WERI-Rb-1 (cell line): ENCODE data around the gene LTF.
"Not testable (repeated sequence)": the region's sequence is repeated elsewhere in the genome, so short reads cannot be mapped to it uniquely, and the experiment has no call there.

ENCODE experiments used
- DNase-seq: peaks from one replicate; pipeline ENCODE4 v3.0.0-alpha.2; 2020
- H3K27ac ChIP-seq: fragments of 250-450 bp; sonication (Bioruptor Pico); 2 replicates; pipeline ENCODE4 v1.5.1; 2020; ENCODE audit warnings: mild to moderate bottlenecking, moderate library complexity
- H3K27me3 ChIP-seq: fragments of 250-450 bp; sonication (Bioruptor Pico); 2 replicates; pipeline ENCODE4 v1.5.1; 2021; ENCODE audit warnings: mild to moderate bottlenecking, low read depth, moderate library complexity; ENCODE audit not compliant: insufficient read depth, severe bottlenecking
- H3K36me3 ChIP-seq: fragments of 250-450 bp; sonication (Bioruptor Pico); 2 replicates; pipeline ENCODE4 v1.5.1; 2020; ENCODE audit warnings: mild to moderate bottlenecking, moderate library complexity
- H3K4me3 ChIP-seq: 2 replicates; pipeline ENCODE4 v1.5.1; 2011; ENCODE audit warnings: low read depth, mild to moderate bottlenecking, control low read depth, low read length
- H3K9me3 ChIP-seq: fragments of 250-450 bp; sonication (Bioruptor Pico); 2 replicates; pipeline ENCODE4 v1.5.1; 2021; ENCODE audit warnings: mild to moderate bottlenecking, moderate library complexity; ENCODE audit not compliant: severe bottlenecking
- CTCF ChIP-seq: IDR thresholded peaks from 2 replicates; pipeline ENCODE4 v1.5.1; 2011; ENCODE audit warnings: low read depth, mild to moderate bottlenecking, control low read depth, inconsistent platforms, low read length

Gene LTF

GRCh38 chr3:46406788-46407611 is 57.7 kb downstream of the LTF start, which contains the start of the genes CCR5AS and CCRL2:
Gene CCR5AS, minus strand, starts transcription at chr3:46407066.
Gene CCRL2, plus strand, starts transcription at chr3:46407259. Its CDS starts 821 bp downstream, at chr3:46408080.
- H3K36me3 ChIP-seq = no peaks in the 10 kb centered on the region
- peaks cover 72% of the 10 kb centered on the region for H3K27me3 ChIP-seq
- DNase-seq = no peak
- H3K27ac ChIP-seq = no peak within 1 kb of the TSS
- no peak within 1 kb of the TSS for H3K4me3 ChIP-seq
- H3K9me3 ChIP-seq = no peaks in the 10 kb centered on the region
- no peak for TF ChIP-seq CTCF

GRCh38 chr3:46406443-46406787 is 58.3 kb downstream of the LTF start:
- Histone ChIP-seq H3K27ac (no peak overlapping the region), H3K36me3 (no peaks in the 10 kb centered on the region), H3K9me3 (no peaks in the 10 kb centered on the region), H3K4me3 (no peak overlapping the region), H3K27me3 (peaks cover 72% of the 10 kb centered on the region)
- no peak for TF ChIP-seq CTCF
- DNase-seq = no peak

- Histone ChIP-seq H3K9me3 (no peaks in the 10 kb centered on the region), H3K4me3 (no peak overlapping the region), H3K27me3 (peaks cover 78% of the 10 kb centered on the region), H3K27ac (no peak overlapping the region), H3K36me3 (no peaks in the 10 kb centered on the region)
- no peak for TF ChIP-seq CTCF
- no peak for DNase-seq
Observed at GRCh38 chr3:46405301-46406019, 59.2 kb downstream of the LTF start.

GRCh38 chr3:46402902-46403301 is 61.8 kb downstream of the LTF start:
- H3K36me3 ChIP-seq, DNase-seq, H3K9me3 ChIP-seq, H3K27ac ChIP-seq, H3K4me3 ChIP-seq: not testable (repeated sequence)
- peaks cover 68% of the 10 kb centered on the region for H3K27me3 ChIP-seq

- DNase-seq = no peak
- Histone ChIP-seq H3K27ac (no peak overlapping the region), H3K9me3 (no peaks in the 10 kb centered on the region), H3K4me3 (no peak overlapping the region), H3K36me3 (no peaks in the 10 kb centered on the region), H3K27me3 (peaks cover 68% of the 10 kb centered on the region)
- no peak for TF ChIP-seq CTCF
Observed at GRCh38 chr3:46401579-46401978, 63.1 kb downstream of the LTF start.

GRCh38 chr3:46400846-46401245 is 63.9 kb downstream of the LTF start:
- Histone ChIP-seq H3K4me3 (no peak overlapping the region), H3K27me3 (peaks cover 74% of the 10 kb centered on the region), H3K36me3 (no peaks in the 10 kb centered on the region), H3K27ac (no peak overlapping the region), H3K9me3 (no peaks in the 10 kb centered on the region)
- DNase-seq = no peak
- no peak for TF ChIP-seq CTCF
